Measurements from ENCODE around the gene RSF1.

RSF1 gene

GRCh38 chr11:77748266-77748665 lies 72.3 kb downstream of the RSF1 start:
- DNase-seq (ENCODE audit: low read depth), result no peak

GRCh38 chr11:77747381-77747969 lies 73.0 kb downstream of the RSF1 start:
- no peak for DNase-seq (ENCODE audit: low read depth)

GRCh38 chr11:77736473-77736872 lies 84.0 kb downstream of the RSF1 start:
- DNase-seq (ENCODE audit: low read depth), result no peak

- DNase-seq (ENCODE audit: low read depth), result no peak
These were observed 85.6 kb downstream of the RSF1 start for GRCh38 chr11:77734890-77735289.

GRCh38 chr11:77732143-77732542 lies 88.4 kb downstream of the RSF1 start:
- no peak for DNase-seq (ENCODE audit: low read depth)

GRCh38 chr11:77730789-77731188 lies 89.7 kb downstream of the RSF1 start:
- no peak for DNase-seq (ENCODE audit: low read depth)

- DNase-seq (ENCODE audit: low read depth), result no peak
These were observed 91.5 kb downstream of the RSF1 start for GRCh38 chr11:77729063-77729462.

GRCh38 chr11:77728203-77728786 lies 92.2 kb downstream of the RSF1 start:
- no peak for DNase-seq (ENCODE audit: low read depth)

GRCh38 chr11:77726524-77726923 lies 94.0 kb downstream of the RSF1 start:
- no peak for DNase-seq (ENCODE audit: low read depth)

- DNase-seq (ENCODE audit: low read depth), result no peak
These were observed 95.1 kb downstream of the RSF1 start for GRCh38 chr11:77725433-77725832.

- DNase-seq (ENCODE audit: low read depth), result no peak
These were observed 95.9 kb downstream of the RSF1 start for GRCh38 chr11:77724636-77725035.

- DNase-seq (ENCODE audit: low read depth), result no peak
These were observed 97.5 kb downstream of the RSF1 start for GRCh38 chr11:77723024-77723423.

GRCh38 chr11:77710358-77710757 lies 110.2 kb downstream of the RSF1 start:
- peak; percentile 23 for DNase-seq (ENCODE audit: low read depth)

- DNase-seq (ENCODE audit: low read depth), result peak; percentile 19
These were observed 114.5 kb downstream of the RSF1 start for GRCh38 chr11:77705876-77706579.

- DNase-seq (ENCODE audit: low read depth), result peak; percentile 80
These were observed 115.2 kb downstream of the RSF1 start for GRCh38 chr11:77705195-77705875.

GRCh38 chr11:77704029-77704428 lies 116.5 kb downstream of the RSF1 start:
- DNase-seq (ENCODE audit: low read depth), result no peak

GRCh38 chr11:77699425-77699824 lies 121.1 kb downstream of the RSF1 start:
- no peak for DNase-seq (ENCODE audit: low read depth)

- no peak for DNase-seq (ENCODE audit: low read depth)
These were observed 121.6 kb downstream of the RSF1 start for GRCh38 chr11:77698896-77699295.

GRCh38 chr11:77697865-77698264 lies 122.7 kb downstream of the RSF1 start:
- DNase-seq (ENCODE audit: low read depth), result no peak

GRCh38 chr11:77695417-77695816 lies 125.1 kb downstream of the RSF1 start:
- no peak for DNase-seq (ENCODE audit: low read depth)

- no peak for DNase-seq (ENCODE audit: low read depth)
These were observed 129.9 kb downstream of the RSF1 start for GRCh38 chr11:77690649-77691048.

GRCh38 chr11:77687088-77687487 lies 133.4 kb downstream of the RSF1 start:
- DNase-seq (ENCODE audit: low read depth), result no peak

GRCh38 chr11:77677138-77677537 lies 143.4 kb downstream of the RSF1 start:
- DNase-seq (ENCODE audit: low read depth), result no peak

Data from ELR (cell line).